ENCODE results near the gene ATP10D. TPM values are rescaled to one million over a fixed set of nuclear protein-coding genes. Genes with fewer than 3 reads are reported as not detected.

ATP10D gene
- total and polyA plus RNA-seq, 2 donors (not counting 3 experiments of a cell fraction or from before 2014, with no cell fraction given), result 34.1 to 40.2 TPM

GRCh38 chr4:47598896-47599295 is 113.8 kb downstream of the ATP10D start:
- no peaks in the 10 kb centered on the region for H3K9me1 ChIP-seq (replicated peaks; ENCODE audit: control insufficient read depth, extremely low read depth, insufficient read depth, low read length)
- no peak overlapping the region for H3K4me3 ChIP-seq (replicated peaks in 1 of 3; ENCODE audit: insufficient read depth in 1 of 3, low read depth in 1 of 3, low read length in 3 of 3)
- H3K4me2 ChIP-seq (ENCODE audit: insufficient read depth, low read length), result no peak overlapping the region
- no peaks in the 10 kb centered on the region for H3K36me3 ChIP-seq (ENCODE audit: control insufficient read depth in 2 of 2, extremely low read depth in 1 of 2, insufficient read depth in 2 of 2, low read length in 2 of 2)
- H3K79me2 ChIP-seq (ENCODE audit: control insufficient read depth, insufficient read depth, low read length), result no peaks in the 10 kb centered on the region
- H2AFZ ChIP-seq (ENCODE audit: low read depth, low read length), result no peak overlapping the region
- no peaks in the 10 kb centered on the region for H3K27me3 ChIP-seq (ENCODE audit: control insufficient read depth in 2 of 2, insufficient read depth in 2 of 2, low read length in 2 of 2)
- no peak overlapping the region for H3K27ac ChIP-seq (ENCODE audit: insufficient read depth, low read depth, low read length)
- TF ChIP-seq POLR2A (IDR thresholded peaks at IDR 0.05; ENCODE audit: low read depth, low read length) (no peak), JUN (IDR thresholded peaks at IDR 0.05; ENCODE audit: borderline replicate concordance, insufficient read depth, insufficient read length, low read depth) (no peak), CTCF (IDR thresholded peaks at IDR 0.05; ENCODE audit: extremely low read depth in 1 of 2, insufficient read depth in 1 of 2, low read depth in 1 of 2, low read length in 2 of 2) (no peak), GATA2 (IDR thresholded peaks at IDR 0.05; ENCODE audit: insufficient read depth, insufficient read length, low read depth, low read length) (no peak), MAX (IDR thresholded peaks at IDR 0.05; ENCODE audit: insufficient read depth, insufficient read length) (no peak), POLR2AphosphoS5 (IDR thresholded peaks at IDR 0.05; ENCODE audit: insufficient read depth, low read depth, low read length) (no peak), MYC (IDR thresholded peaks at IDR 0.05; ENCODE audit: low read depth, low read length) (no peak), FOS (IDR thresholded peaks at IDR 0.05; ENCODE audit: borderline replicate concordance, insufficient read depth, low read length) (no peak), EZH2 (IDR thresholded peaks at IDR 0.05; ENCODE audit: borderline replicate concordance, low read depth, low read length, severe bottlenecking) (no peak)
- CTCF ChIA-PET, result no interaction called here
- H3K9ac ChIP-seq (replicated peaks; ENCODE audit: extremely low read depth, insufficient read depth, low read length), result no peak overlapping the region
- no peaks in the 10 kb centered on the region for H3K4me1 ChIP-seq (ENCODE audit: control insufficient read depth, extremely low read depth, insufficient read depth, low read length)
- no peaks in the 10 kb centered on the region for H3K9me3 ChIP-seq (replicated peaks; ENCODE audit: control insufficient read depth, insufficient read depth, low read length)
- H4K20me1 ChIP-seq (replicated peaks; ENCODE audit: control insufficient read depth, extremely low read depth, insufficient read depth, low read length), result no peaks in the 10 kb centered on the region
- DNase-seq (ENCODE audit: low read depth, low spot score) (no peak), FAIRE-seq (no peak)
- dilution Hi-C loops (cut with MboI; ENCODE audit: extremely low pct_ligation_motif_present, low sequenced_read_pairs), result no loop called here
- POLR2A ChIA-PET, result no interaction called here
- intact Hi-C loops (cut with micrococcal nuclease), result no loop called here
- no TSS peak for BruUV-seq (replicated peaks)
